GM21360 (cell line): Measurements from ENCODE around the gene OR51M1.

Source experiments
- ATAC-seq: cut with Tn5 transposase; IDR thresholded peaks from one replicate; pipeline ENCODE4 v1.9.1; 2021; ENCODE audit warnings: mild to moderate bottlenecking, moderate library complexity; ENCODE audit not compliant: unreplicated experiment

Gene OR51M1

GRCh38 chr11:5384335-5384734, 723 bp downstream of the OR51M1 start:
- no peak for ATAC-seq

- ATAC-seq = no peak
Observed at GRCh38 chr11:5390210-5390609, 6.6 kb downstream of the OR51M1 start.

GRCh38 chr11:5394091-5394490, 10.5 kb downstream of the OR51M1 start:
- no peak for ATAC-seq

- no peak for ATAC-seq
Observed at GRCh38 chr11:5398936-5399335, 15.3 kb downstream of the OR51M1 start.

GRCh38 chr11:5405173-5405572, 21.6 kb downstream of the OR51M1 start:
- ATAC-seq = no peak

- no peak for ATAC-seq
Observed at GRCh38 chr11:5420993-5421392, 37.4 kb downstream of the OR51M1 start.

- ATAC-seq = no peak
Observed at GRCh38 chr11:5421811-5422210, 38.2 kb downstream of the OR51M1 start, which contains the start of gene OR51Q1. Gene OR51Q1, plus strand, starts transcription at chr11:5422111. Its CDS starts 90 bp downstream, at chr11:5422201.

- ATAC-seq = no peak
Observed at GRCh38 chr11:5423131-5423530, 39.5 kb downstream of the OR51M1 start.

- ATAC-seq = no peak
Observed at GRCh38 chr11:5441414-5441813, 57.8 kb downstream of the OR51M1 start, which contains the start of gene OR51I1. Gene OR51I1, minus strand, starts transcription at chr11:5441514. Its CDS starts 0 bp downstream, at chr11:5441514.
